ENCODE data around the gene ROPN1. TPM values are rescaled to one million over a fixed set of nuclear protein-coding genes. Genes with fewer than 3 reads are reported as not detected.
A peak's percentile ranks its signal among the peaks of the same experiment; 100 is the strongest.
"Not testable (repeated sequence)": the region's sequence is repeated elsewhere in the genome, so short reads cannot be mapped to it uniquely, and the experiment has no call there.

ROPN1 gene
- total RNA-seq, 2 donors from 2014 or later = not detected

DNA sequence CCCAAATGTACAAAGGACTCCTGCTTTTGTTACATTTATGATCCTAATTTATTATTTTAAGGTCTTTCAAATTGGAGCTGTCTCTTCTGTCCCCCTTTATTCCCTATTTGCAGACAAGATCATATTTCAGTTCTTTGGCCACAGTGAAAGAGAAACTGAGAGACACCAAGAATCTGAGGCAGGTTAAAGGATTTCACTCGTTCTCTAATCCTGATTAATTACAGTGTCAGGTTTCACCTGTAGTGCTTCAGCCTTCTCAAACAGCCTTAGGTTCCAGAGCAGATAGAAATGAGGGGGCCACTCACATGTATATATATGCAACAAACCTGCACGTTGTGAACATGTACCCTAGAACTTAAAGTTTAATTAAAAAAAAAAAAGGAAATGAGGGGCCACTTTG, 24.7 kb downstream of the ROPN1 start:
- H3K9me3 Mint-ChIP-seq; H3K27ac Mint-ChIP-seq; ATAC-seq; DNase-seq (ENCODE audit: low spot score in 2 of 2); H3K36me3 Mint-ChIP-seq: not testable (repeated sequence)

DNA sequence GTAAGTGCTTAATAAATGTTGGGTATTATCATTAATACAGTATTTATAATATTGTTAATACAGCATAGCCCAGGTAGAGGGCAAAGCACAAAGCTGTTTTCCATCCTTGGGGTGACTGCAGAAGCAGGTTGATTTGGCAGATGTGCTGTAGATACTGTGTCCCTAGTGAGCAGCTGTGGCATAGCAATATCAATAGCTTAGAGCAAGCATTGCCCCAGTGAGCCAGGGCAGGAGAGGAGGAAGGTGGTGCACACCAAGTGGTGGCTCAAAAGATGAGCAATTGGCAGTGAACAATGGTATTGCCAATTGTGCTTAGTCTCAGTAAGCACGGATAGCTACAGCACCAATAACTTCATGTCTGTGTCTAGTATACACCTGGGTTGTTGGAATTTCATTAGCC, 25.1 kb downstream of the ROPN1 start:
- ATAC-seq = peak in 1 of 2 donors; percentile 43
- H3K27ac Mint-ChIP-seq; DNase-seq (ENCODE audit: low spot score in 2 of 2); H3K9me3 Mint-ChIP-seq; H3K36me3 Mint-ChIP-seq: not testable (repeated sequence)

DNA sequence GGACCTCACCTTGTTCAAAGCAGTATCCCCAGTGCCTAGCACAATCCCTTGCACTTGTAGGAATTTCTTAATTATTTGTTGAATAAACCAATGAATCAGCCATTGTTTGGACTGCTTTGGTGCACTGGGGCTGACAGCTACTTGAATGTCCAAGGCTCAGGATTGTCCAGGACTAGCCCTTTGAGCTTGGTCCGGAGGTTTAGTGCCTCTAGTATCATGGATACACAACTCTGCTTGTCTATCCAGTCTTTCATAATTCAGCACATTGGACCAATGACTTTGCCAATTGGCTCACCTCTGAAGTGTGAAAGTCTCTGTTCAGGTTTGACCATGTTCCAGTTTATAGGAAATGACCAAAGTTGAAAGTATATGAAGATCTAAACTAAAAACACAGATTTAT, 27.1 kb downstream of the ROPN1 start:
- DNase-seq (ENCODE audit: low spot score in 2 of 2); ATAC-seq; H3K9me3 Mint-ChIP-seq; H3K36me3 Mint-ChIP-seq; H3K27ac Mint-ChIP-seq: not testable (repeated sequence)

DNA sequence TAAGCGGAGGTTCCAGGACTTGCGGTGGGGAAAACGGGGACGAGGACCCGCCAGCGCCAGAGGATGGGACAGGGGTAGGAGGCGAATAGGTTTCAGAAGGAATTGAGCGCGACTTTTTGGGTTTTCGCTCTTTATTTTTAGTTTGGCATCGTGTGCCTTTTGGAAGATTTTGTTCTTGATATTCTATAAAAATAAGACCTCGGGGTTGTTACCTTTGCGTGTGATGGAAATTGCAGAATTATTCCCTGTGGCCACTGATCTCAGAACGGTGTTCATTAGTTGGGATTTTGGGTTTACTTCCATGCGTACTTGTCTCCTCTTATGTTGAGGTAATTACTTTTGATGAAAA, 30.4 kb downstream of the ROPN1 start:
- ATAC-seq = no peak
- no peak for DNase-seq (ENCODE audit: low spot score in 2 of 2)
- Mint-ChIP-seq H3K27ac (peak overlapping the region; percentile 95), H3K9me3 (no peaks in the 10 kb centered on the region), H3K36me3 (peaks cover 0 to 7% of the 10 kb centered on the region in 2 donors)

DNA sequence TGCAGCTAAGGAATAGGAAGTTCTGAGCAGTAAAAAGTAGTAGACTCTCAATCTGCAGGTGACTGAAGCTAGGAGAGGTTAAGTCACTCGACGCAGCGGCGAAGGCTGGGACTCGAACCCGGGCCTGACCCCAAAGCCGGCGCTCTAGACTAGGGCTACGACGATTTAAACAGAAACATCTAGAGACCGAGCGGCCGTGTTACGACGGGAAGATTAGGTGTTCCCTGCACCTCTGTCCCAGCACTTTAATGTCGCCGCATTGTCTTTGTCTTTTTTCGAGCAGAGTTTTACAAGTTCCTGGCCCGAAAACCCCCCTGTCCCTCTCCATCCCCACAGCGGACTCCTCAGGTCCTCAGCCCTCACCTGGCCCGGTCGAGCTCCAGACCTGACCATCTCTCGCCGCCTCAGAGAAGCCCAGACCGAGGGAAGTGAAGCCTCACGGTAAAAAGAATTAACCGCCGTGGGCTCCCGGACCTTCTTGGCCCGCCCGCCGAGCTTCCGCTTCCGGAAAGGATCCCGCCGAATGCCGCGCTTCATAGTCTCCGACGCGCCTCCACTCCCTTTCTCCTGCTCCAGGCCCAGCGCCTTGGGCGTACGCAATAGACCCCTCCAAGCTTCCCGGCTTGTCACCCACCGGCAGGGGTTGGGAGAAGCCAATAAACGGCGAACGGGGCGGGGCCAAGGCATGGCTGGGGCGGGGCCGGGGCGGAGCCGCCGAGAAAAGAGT, 31.0 kb downstream of the ROPN1 start, which contains the start of gene CCDC14:
CCDC14 (minus strand) TSS at position 449 of the 727 bp plus-strand sequence; CDS start at position 393, 56 bp downstream.
- H3K9me3 Mint-ChIP-seq = no peaks in the 10 kb centered on the region
- H3K27ac Mint-ChIP-seq = peak within 1 kb of the TSS; percentile 95
- DNase-seq (ENCODE audit: low spot score in 2 of 2) (peak; percentile 81 to 85), ATAC-seq (peak; percentile 98 to 99)
- peaks cover 0 to 7% of the 10 kb centered on the region in 2 donors for H3K36me3 Mint-ChIP-seq

DNA sequence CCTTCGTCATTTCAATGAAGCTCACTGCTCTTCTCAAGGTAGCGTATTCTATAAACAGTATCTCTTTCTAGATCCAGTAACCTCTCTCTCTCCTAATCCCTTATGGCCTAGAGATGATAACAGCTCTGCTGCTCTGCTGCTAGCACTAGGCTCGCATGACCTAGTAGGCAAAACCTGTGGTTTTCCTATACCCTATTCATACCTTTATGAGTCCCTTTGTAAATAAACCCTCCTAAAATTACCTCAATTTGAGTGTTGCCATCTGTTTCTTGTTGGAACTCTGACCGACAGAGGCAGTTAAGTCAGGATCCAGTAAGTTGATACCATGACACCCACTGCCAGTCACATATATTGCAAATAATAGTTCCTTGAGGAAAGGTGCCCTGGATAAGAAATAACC, 38.2 kb downstream of the ROPN1 start:
- Mint-ChIP-seq H3K27ac (no peak overlapping the region), H3K9me3 (no peaks in the 10 kb centered on the region), H3K36me3 (peaks cover 0 to 9% of the 10 kb centered on the region in 2 donors)
- ATAC-seq (no peak), DNase-seq (ENCODE audit: low spot score in 2 of 2) (no peak)

DNA sequence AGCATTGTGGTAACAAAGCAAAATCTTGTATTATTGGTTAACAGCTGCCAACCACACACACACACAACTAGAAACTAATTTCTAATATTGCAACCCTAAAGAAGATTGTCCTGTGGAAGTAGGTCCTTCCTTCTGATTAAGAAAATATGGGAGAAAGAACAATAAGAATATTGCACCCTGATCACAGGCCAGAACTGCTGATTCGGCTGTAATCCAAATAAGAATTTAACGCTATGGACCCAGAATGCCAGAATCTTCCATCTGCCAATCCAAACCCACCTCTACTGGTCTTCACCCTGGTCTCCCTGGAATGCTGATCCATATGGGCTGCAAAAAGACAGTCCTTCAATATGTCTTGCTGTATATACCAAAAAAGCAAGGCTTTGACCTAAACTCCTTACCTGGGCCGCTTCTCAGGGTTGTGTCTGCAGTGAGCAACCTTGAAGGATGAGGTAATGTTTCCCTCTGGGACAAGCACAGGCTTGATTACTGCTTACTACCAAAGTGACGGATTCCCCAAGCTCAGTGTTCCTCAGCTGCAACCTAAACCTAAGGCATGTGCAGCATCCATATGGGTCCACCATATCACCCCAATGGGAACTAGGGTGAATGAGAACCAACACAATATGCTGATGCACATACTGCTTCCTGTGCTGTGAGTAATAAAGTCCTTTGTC, 38.9 kb downstream of the ROPN1 start:
- peaks cover 0 to 9% of the 10 kb centered on the region in 2 donors for H3K36me3 Mint-ChIP-seq
- H3K9me3 Mint-ChIP-seq = no peaks in the 10 kb centered on the region

DNA sequence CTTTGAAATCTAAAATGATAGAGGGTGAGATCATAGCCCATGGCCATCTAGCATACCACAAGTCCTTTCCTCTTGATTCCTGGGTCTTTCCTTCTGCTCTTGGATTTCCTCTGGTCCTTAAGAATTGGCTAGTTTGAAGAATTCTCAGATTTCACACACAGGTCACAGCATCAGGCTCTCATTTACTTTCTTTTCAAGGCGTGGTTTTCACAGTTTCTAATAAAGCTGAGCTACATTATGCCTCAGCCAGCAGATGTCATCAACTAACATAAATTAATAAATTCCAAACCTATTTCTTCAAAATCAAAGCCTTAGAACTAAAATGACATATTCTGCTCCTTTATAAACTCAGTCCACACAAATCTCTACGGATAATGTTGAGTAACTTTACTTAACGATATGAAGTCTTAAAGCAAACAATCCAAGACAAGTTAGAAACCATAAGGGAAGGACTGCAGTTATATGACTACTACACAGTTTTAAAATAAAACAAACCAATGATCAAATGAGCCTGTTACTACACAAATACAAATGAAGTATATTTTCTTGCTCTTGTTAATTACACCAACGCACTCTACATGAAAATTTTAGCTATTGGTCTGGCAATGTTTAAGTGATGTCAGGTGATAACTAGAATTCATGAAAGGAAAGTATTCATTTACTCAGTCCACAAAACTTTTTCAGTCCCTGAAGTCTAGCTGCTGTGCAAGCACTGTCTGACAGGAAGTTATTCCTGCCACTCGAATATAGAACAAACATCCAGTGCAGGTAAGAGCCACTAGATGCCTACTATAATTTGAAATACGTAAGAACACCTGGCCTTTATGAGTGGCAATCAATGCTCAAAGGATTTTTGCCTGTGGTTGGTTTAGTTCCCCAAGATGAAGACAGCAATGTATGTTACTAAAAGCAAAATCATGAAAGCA, 40.1 kb downstream of the ROPN1 start:
- DNase-seq (ENCODE audit: low spot score in 2 of 2) (no peak), ATAC-seq (no peak)
- Mint-ChIP-seq H3K9me3 (no peaks in the 10 kb centered on the region), H3K36me3 (peaks cover 3 to 9% of the 10 kb centered on the region in 2 donors), H3K27ac (no peak overlapping the region)

More for the DNA sequence above, 38.9 kb downstream of the ROPN1 start:
- no peak overlapping the region for H3K27ac Mint-ChIP-seq
- ATAC-seq (no peak), DNase-seq (ENCODE audit: low spot score in 2 of 2) (no peak)

DNA sequence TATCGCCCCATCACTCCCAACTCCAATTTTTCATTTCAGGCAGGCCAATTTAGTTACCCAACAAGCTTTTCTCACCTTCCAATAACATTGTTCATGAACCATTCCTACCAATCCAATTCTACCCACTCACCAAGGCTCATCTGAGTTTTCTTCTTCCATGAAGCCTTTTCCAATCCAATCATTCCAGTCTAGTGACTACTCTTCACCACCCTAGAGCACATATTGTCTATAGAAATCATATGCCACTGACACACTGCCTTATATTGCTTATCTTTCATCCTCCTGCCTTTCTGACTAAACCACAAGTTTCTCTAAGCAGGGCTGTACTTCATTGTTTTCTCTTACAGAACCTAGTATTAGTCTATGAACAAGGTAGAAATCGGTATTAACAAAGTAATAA, 42.3 kb downstream of the ROPN1 start:
- H3K27ac Mint-ChIP-seq = no peak overlapping the region
- no peaks in the 10 kb centered on the region for H3K9me3 Mint-ChIP-seq
- peaks cover 5 to 6% of the 10 kb centered on the region in 2 donors for H3K36me3 Mint-ChIP-seq
- DNase-seq (ENCODE audit: low spot score in 2 of 2) (no peak), ATAC-seq (no peak)

DNA sequence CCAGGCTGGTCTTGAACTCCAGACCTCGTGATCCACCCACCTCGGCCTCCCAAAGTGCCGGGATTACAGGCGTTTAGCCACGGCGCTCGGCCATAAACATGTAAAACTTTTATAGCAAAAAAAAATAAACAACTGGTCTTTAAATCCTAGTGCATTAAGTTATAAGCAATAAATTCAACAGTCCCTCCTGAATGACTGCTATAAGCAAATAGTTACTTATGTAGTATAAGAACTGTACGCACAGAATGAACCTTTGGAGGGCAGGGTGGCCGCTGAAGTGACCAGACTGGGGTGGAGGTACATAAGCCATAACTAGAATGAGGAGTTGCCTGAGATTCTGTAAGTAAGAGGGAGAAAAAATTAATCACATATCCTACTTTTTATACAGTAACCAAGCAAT, 43.5 kb downstream of the ROPN1 start:
- H3K36me3 Mint-ChIP-seq = peaks cover 14 to 16% of the 10 kb centered on the region in 2 donors
- no peaks in the 10 kb centered on the region for H3K9me3 Mint-ChIP-seq
- ATAC-seq (no peak), DNase-seq (ENCODE audit: low spot score in 2 of 2) (no peak)
- no peak overlapping the region for H3K27ac Mint-ChIP-seq

DNA sequence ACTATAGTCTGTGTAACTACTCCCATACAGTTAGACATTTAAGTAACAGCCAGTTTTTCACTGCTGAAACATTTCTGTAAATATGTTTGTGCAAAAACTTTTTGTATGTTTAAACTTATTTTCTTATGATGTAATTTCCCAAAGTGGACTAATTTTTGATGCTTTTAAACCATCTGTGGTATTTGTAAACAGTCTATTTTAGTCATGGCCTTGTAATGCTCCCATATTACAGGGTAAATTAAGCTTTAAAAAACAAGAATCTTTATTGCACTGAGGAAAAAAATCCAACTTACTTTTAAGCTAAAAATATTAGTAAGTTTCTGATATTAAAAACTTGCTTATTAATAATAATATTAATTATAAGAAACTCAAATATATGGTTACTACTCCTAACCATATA, 44.4 kb downstream of the ROPN1 start:
- Mint-ChIP-seq H3K9me3 (no peaks in the 10 kb centered on the region), H3K27ac (no peak overlapping the region), H3K36me3 (peaks cover 14 to 19% of the 10 kb centered on the region in 2 donors)
- no peak for DNase-seq (ENCODE audit: low spot score in 2 of 2)
- no peak for ATAC-seq

DNA sequence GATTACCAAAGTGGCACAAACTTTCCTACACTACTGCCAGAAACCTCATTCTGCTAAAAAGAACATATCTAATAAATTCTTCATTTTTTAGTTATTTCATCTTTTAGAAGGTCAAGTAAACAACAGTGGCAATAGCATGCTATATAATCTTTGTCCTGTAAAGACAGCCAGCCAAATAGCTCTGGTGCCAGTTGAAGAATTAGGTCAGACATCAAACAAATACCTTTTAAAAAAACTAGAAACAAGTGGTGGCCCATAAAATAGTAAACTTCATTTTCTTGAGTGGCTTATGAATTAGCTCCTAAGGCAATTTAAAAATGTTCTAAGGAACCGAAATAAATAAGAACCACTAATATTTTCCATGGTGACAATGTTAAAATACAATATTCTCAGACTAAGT, 50.4 kb downstream of the ROPN1 start:
- DNase-seq (ENCODE audit: low spot score in 2 of 2) (no peak), ATAC-seq (no peak)
- H3K27ac Mint-ChIP-seq = no peak overlapping the region
- H3K36me3 Mint-ChIP-seq = peaks cover 9 to 24% of the 10 kb centered on the region in 2 donors
- no peaks in the 10 kb centered on the region for H3K9me3 Mint-ChIP-seq

DNA sequence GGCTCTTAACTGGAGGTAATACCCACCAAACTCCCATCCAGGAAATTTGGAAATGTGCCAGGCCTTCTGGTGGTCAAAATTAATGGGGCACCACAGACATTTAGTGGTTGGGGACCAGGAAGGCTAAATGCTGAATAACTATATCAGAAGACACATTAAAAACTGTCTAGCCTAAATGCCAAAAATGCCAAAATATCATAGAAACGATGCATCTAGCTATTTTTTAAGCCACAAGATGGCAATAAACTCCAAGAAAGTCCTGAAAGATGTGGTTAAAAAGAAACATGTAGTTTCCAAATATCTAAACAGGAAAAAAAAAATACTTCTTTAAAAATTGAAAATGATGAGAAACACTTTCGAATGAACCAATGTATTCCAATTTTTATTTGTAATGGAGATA, 50.8 kb downstream of the ROPN1 start:
- H3K9me3 Mint-ChIP-seq = no peaks in the 10 kb centered on the region
- H3K36me3 Mint-ChIP-seq = peaks cover 9 to 24% of the 10 kb centered on the region in 2 donors
- H3K27ac Mint-ChIP-seq = no peak overlapping the region
- DNase-seq (ENCODE audit: low spot score in 2 of 2) = no peak
- ATAC-seq = no peak

DNA sequence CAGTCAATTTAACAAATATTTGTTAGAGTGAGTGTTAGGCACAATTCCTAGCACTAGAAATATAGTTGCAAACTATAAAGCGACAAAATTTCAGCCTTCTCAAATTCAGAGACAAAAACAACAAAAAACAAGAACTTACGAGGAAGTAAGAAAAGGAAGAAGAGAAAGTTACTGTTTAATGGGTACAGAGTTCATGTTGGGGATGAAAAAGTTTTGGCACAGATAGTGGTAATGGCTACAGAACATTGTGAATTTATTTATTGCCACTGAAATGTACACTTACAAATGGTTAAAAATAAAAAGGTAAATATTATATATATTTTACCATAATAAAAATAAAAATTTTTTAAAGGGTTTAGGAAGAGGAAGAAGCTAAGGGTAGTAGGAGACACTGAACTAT, 52.2 kb downstream of the ROPN1 start:
- no peak for ATAC-seq
- peaks cover 9 to 24% of the 10 kb centered on the region in 2 donors for H3K36me3 Mint-ChIP-seq

DNA sequence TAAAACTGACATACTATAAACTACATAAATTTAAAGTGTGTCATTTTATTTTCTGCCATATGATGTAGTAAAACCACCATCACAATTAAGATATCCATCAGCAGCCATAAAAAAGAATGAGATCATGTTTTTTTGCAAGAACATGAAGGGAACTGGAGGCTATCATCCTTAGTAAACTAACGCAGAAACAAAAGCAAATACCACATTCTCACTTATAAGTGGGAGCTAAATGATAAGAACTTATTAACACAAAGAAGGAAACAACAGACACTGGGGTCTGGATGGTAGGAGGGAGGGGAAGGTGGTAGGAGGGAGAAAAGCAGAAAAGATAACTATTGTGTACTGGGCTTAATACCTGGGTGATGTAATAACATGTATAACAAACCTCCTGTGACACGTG, 55.5 kb downstream of the ROPN1 start:
- peaks cover 0 to 10% of the 10 kb centered on the region in 2 donors for H3K36me3 Mint-ChIP-seq
- no peak for DNase-seq (ENCODE audit: low spot score in 2 of 2)
- no peak for ATAC-seq

More for the DNA sequence above, 52.2 kb downstream of the ROPN1 start:
- no peaks in the 10 kb centered on the region for H3K9me3 Mint-ChIP-seq
- H3K27ac Mint-ChIP-seq = no peak overlapping the region
- no peak for DNase-seq (ENCODE audit: low spot score in 2 of 2)

DNA sequence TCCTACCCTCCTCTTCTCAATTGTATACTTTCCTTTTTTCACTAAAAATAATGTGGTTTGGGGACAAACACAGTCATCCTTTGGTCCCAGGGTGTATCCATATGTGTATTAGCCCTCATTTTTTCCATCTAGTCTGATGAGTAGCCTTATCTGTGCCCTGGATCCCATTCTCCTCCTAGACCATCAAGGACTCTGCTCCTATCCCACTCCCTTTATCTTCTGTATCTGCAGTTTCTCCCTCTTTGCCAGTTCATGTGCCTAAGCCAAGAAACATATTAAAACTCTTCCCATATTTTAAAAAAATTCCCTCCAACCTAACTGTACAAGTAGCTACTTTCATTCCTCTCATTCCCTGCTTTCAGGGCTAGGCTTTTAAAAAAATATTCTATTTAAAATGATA, 56.1 kb downstream of the ROPN1 start:
- ATAC-seq = no peak
- H3K36me3 Mint-ChIP-seq = peaks cover 0 to 7% of the 10 kb centered on the region in 2 donors
- H3K9me3 Mint-ChIP-seq = no peaks in the 10 kb centered on the region
- no peak for DNase-seq (ENCODE audit: low spot score in 2 of 2)
- H3K27ac Mint-ChIP-seq = no peak overlapping the region

More for the DNA sequence above, 55.5 kb downstream of the ROPN1 start:
- Mint-ChIP-seq H3K9me3 (no peaks in the 10 kb centered on the region), H3K27ac (no peak overlapping the region)

DNA sequence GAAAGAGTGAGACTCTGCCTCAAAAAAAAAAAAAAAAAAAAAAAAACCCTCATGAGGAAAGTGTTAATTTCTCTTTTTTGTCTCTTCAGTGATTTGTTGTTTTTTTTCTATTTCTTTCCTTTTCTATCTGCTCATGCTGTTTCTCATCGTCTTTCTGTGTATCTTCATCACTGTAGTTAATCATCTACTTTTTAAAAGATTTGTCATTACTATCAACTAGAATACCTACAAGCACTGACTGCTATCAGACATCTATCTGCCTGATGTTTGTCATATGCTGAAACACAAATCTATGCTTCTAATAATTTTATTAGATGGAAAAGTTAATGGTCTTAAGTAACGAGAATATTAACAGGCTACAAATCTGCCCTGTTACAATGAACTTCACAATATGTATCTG, 57.7 kb downstream of the ROPN1 start:
- Mint-ChIP-seq H3K9me3 (no peaks in the 10 kb centered on the region), H3K27ac (peak overlapping the region in 1 of 2 donors; percentile 19), H3K36me3 (no peaks in the 10 kb centered on the region)
- no peak for ATAC-seq
- DNase-seq (ENCODE audit: low spot score in 2 of 2) = no peak
